OCI-LY7 (cell line): ENCODE data around the gene PACSIN3.

Experiments used
- EZH2phosphoT487 ChIP-seq: fragments of 200-600 bp; sonication (generic); IDR thresholded peaks from 2 replicates; pipeline ENCODE4 v1.6.1; 2018; ENCODE audit warnings: low read depth, borderline replicate concordance, mild to moderate bottlenecking, mixed run types, antibody characterized with exemption, low read length, moderate library complexity, mixed read lengths
- TF ChIP-seq, protein P1 (sequence below): fragments of 200-600 bp; sonication (generic); conservative IDR thresholded peaks from 2 replicates; pipeline ENCODE4 v1.5.1; 2014; ENCODE audit warnings: mild to moderate bottlenecking, antibody characterized with exemption, low read length, moderate library complexity, mixed read lengths

GRCh38 chr11:47171061-47171838, 15.0 kb downstream of the PACSIN3 start:
- TF ChIP-seq, protein P1, sequence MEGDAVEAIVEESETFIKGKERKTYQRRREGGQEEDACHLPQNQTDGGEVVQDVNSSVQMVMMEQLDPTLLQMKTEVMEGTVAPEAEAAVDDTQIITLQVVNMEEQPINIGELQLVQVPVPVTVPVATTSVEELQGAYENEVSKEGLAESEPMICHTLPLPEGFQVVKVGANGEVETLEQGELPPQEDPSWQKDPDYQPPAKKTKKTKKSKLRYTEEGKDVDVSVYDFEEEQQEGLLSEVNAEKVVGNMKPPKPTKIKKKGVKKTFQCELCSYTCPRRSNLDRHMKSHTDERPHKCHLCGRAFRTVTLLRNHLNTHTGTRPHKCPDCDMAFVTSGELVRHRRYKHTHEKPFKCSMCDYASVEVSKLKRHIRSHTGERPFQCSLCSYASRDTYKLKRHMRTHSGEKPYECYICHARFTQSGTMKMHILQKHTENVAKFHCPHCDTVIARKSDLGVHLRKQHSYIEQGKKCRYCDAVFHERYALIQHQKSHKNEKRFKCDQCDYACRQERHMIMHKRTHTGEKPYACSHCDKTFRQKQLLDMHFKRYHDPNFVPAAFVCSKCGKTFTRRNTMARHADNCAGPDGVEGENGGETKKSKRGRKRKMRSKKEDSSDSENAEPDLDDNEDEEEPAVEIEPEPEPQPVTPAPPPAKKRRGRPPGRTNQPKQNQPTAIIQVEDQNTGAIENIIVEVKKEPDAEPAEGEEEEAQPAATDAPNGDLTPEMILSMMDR, result no peak
- no peak for TF ChIP-seq EZH2phosphoT487
